IMR-90 (cell line): Measurements from ENCODE around the gene PLCG1. TPM values are rescaled to one million over a fixed set of nuclear protein-coding genes. Genes with fewer than 3 reads are reported as not detected.
A peak's percentile ranks its signal among the peaks of the same experiment; 100 is the strongest.

ENCODE experiments used
- ATAC-seq: fragments of 200-7000 bp; cut with Tn5 transposase; 2 replicates; pipeline ENCODE4 v1.9.1; 2020; ENCODE audit warnings: low read depth, mild to moderate bottlenecking, moderate library complexity
- BruUV-seq: library from RNA; stranded (reverse); fragments of 400-500 nt; replicated peaks from 2 replicates; lab custom pipeline; 2021; lab: Mats Ljungman, UMichigan
- CTCF ChIA-PET: fragments of 300-600 bp; formaldehyde crosslinking; extraction: SDS; loops from one replicate; lab custom pipeline; 2021; ENCODE audit warnings: antibody characterized with exemption; lab: Yijun Ruan, JAX
- POLR2A ChIA-PET: fragments of 300-600 bp; sonication (Branson Sonifier 250); formaldehyde crosslinking; loops from one replicate; lab custom pipeline; 2022; ENCODE audit warnings: antibody characterized with exemption; ENCODE audit not compliant: unreplicated experiment; lab: Charles Lee
- DNase-seq: peaks from one replicate; pipeline ENCODE4 v3.0.0; 2013
- H2AFZ ChIP-seq: replicated peaks from 2 replicates; pipeline ENCODE3; 2013; ENCODE audit warnings: low read length, mild to moderate bottlenecking; ENCODE audit not compliant: poor library complexity
- H2AK5ac ChIP-seq: 2 replicates; pipeline ENCODE4 v1.6.1; 2013; ENCODE audit warnings: low read depth, low read length, inconsistent platforms
- H2AK9ac ChIP-seq: replicated peaks from 2 replicates; pipeline ENCODE3; 2013; ENCODE audit warnings: mild to moderate bottlenecking, low read depth, low read length, moderate library complexity; ENCODE audit not compliant: poor library complexity
- H2BK120ac ChIP-seq: 2 replicates; pipeline ENCODE4 v1.6.1; 2013; ENCODE audit warnings: low read depth, low read length, inconsistent platforms
- H2BK15ac ChIP-seq: 3 replicates; pipeline ENCODE4 v1.6.1; 2013; ENCODE audit warnings: low read depth, low read length, inconsistent platforms
- H2BK20ac ChIP-seq: 2 replicates; pipeline ENCODE4 v1.6.1; 2013; ENCODE audit warnings: low read depth, mild to moderate bottlenecking, inconsistent platforms, low read length, moderate library complexity
- H2BK5ac ChIP-seq: 2 replicates; pipeline ENCODE4 v1.6.1; 2013; ENCODE audit warnings: mild to moderate bottlenecking, low read depth, low read length, inconsistent platforms; ENCODE audit not compliant: poor library complexity, severe bottlenecking
- H3K14ac ChIP-seq: replicated peaks from 2 replicates; pipeline ENCODE4 v1.6.1; 2013; ENCODE audit warnings: low read depth, low read length, inconsistent platforms
- H3K18ac ChIP-seq: 2 replicates; pipeline ENCODE4 v1.6.1; 2013; ENCODE audit warnings: low read depth, low read length, control low read depth
- H3K23ac ChIP-seq: 2 replicates; pipeline ENCODE4 v1.6.1; 2013; ENCODE audit warnings: low read depth, low read length, inconsistent platforms
- H3K27ac ChIP-seq: 2 replicates; pipeline ENCODE4 v1.5.1; 2013; ENCODE audit warnings: mild to moderate bottlenecking, control low read depth, low read length; ENCODE audit not compliant: insufficient read depth
- H3K27me3 ChIP-seq: 2 replicates; pipeline ENCODE4 v1.6.1; 2013; ENCODE audit warnings: low read length; ENCODE audit not compliant: control insufficient read depth, insufficient read depth
- H3K36me3 ChIP-seq: 2 replicates; pipeline ENCODE4 v1.6.1; 2013; ENCODE audit warnings: low read length, mixed read lengths; ENCODE audit not compliant: control insufficient read depth, insufficient read depth
- H3K4ac ChIP-seq: 2 replicates; pipeline ENCODE4 v1.6.1; 2013; ENCODE audit warnings: low read depth, low read length, inconsistent platforms
- H3K4me1 ChIP-seq: 2 replicates; pipeline ENCODE4 v1.6.1; 2013; ENCODE audit warnings: low read length, mixed read lengths; ENCODE audit not compliant: control insufficient read depth, insufficient read depth
- H3K4me2 ChIP-seq: 2 replicates; pipeline ENCODE4 v1.6.1; 2013; ENCODE audit warnings: low read depth, mild to moderate bottlenecking, control low read depth, low read length, moderate library complexity
- H3K4me3 ChIP-seq: 2 replicates; pipeline ENCODE4 v1.5.1; 2013; ENCODE audit warnings: low read depth, mild to moderate bottlenecking, control low read depth, low read length, moderate library complexity; ENCODE audit not compliant: insufficient read depth
- H3K56ac ChIP-seq: 2 replicates; pipeline ENCODE4 v1.6.1; 2013; ENCODE audit warnings: low read length, inconsistent platforms; ENCODE audit not compliant: insufficient read depth; ENCODE audit errors: extremely low read depth
- H3K79me1 ChIP-seq, 2 experiments: 2 replicates each; pipeline ENCODE4 v1.6.1; 2013; ENCODE audit warnings: low read length in 2 of 2, inconsistent platforms in 1 of 2, low read depth in 1 of 2
- H3K9ac ChIP-seq: 2 replicates; pipeline ENCODE4 v1.6.1; 2013; ENCODE audit warnings: low read depth, low read length, control low read depth
- H3K9me1 ChIP-seq: 2 replicates; pipeline ENCODE4 v1.6.1; 2013; ENCODE audit warnings: low read length, inconsistent platforms; ENCODE audit not compliant: insufficient read depth
- H3K9me3 ChIP-seq: 2 replicates; pipeline ENCODE4 v1.6.1; 2013; ENCODE audit warnings: low read length; ENCODE audit not compliant: control insufficient read depth, insufficient read depth
- H4K20me1 ChIP-seq: 2 replicates; pipeline ENCODE4 v1.6.1; 2013; ENCODE audit warnings: low read length, inconsistent platforms; ENCODE audit not compliant: insufficient read depth
- H4K5ac ChIP-seq: 2 replicates; pipeline ENCODE4 v1.6.1; 2013; ENCODE audit warnings: mild to moderate bottlenecking, low read depth, low read length, control low read depth
- H4K8ac ChIP-seq, 2 experiments: 2 replicates each; pipeline ENCODE4 v1.6.1; 2013; ENCODE audit warnings: low read depth in 2 of 2, low read length in 2 of 2, control low read depth in 1 of 2, inconsistent platforms in 1 of 2
- H4K91ac ChIP-seq: 2 replicates; pipeline ENCODE4 v1.6.1; 2013; ENCODE audit warnings: low read depth, low read length, inconsistent platforms; ENCODE audit not compliant: insufficient read depth
- BHLHE40 ChIP-seq: fragments of 150-350 bp; IDR thresholded peaks from 2 replicates; pipeline ENCODE4 v1.6.1; 2016; ENCODE audit warnings: mild to moderate bottlenecking, low read depth, low read length
- CEBPB ChIP-seq: IDR thresholded peaks from 2 replicates; pipeline ENCODE4 v1.6.1; 2012; ENCODE audit warnings: low read depth, low read length, improper control_type of control experiment
- CHD1 ChIP-seq: IDR thresholded peaks from 2 replicates; pipeline ENCODE4 v1.6.1; 2012; ENCODE audit warnings: low read depth, low read length, improper control_type of control experiment
- POLR2A ChIP-seq: IDR thresholded peaks from 2 replicates; pipeline ENCODE4 v1.6.1; 2012; ENCODE audit warnings: mild to moderate bottlenecking, low read depth, low read length
- RFX5 ChIP-seq: IDR thresholded peaks from 2 replicates; pipeline ENCODE4 v1.8.0; 2012; ENCODE audit warnings: low read depth, mild to moderate bottlenecking, low read length, moderate library complexity
- WGBS, 2 experiments: methylation state at CpG; one replicate each; pipeline versions ENCODE4 v1.1.5 to v1.1.7; 2013; ENCODE audit warnings: missing lambda C conversion rate in 2 of 2; ENCODE audit not compliant: insufficient read length in 1 of 2; ENCODE audit errors: extremely low coverage in 2 of 2; 5-methylcytosine and 5-hydroxymethylcytosine counted together
- dilution Hi-C: fragments of 300-500 bp; cut with HindIII; formaldehyde crosslinking; loops from one replicate; pipeline ENCODE4 v1.14.3; 2018; ENCODE audit warnings: low sequenced_read_pairs; ENCODE audit not compliant: unreplicated experiment
- in situ Hi-C: fragments of 300-500 bp; cut with MboI; formaldehyde crosslinking; loops from 3 replicates; pipeline ENCODE4 v1.14.3; 2019; ENCODE audit warnings: low sequenced_read_pairs, inconsistent platforms, mixed read lengths
- intact Hi-C: fragments of 100-400 bp; cut with micrococcal nuclease; formaldehyde crosslinking; loops from 2 replicates; pipeline ENCODE4 v1.10.0; 2022
- polyA plus RNA-seq, 3 experiments: library from polyadenylated mRNA; depleted of rRNA; stranded (reverse); fragments of >200 nt; gene quantifications; 2 replicates each; pipeline ENCODE4 v1.2.3, GENCODE V29; 2012; ENCODE audit warnings: low replicate concordance in 1 of 3
- total RNA-seq: library from RNA; depleted of rRNA; stranded (reverse); fragments of >200 nt; gene quantifications from 2 replicates; pipeline ENCODE4 v1.2.3, GENCODE V29; 2012

The PLCG1 gene
- total and polyA plus RNA-seq, 2 of the 4 experiments (the other 2 are of a cell fraction): 59.1 to 69.1 TPM

- H2BK120ac ChIP-seq: no peak overlapping the region
- H3K27ac ChIP-seq: no peak overlapping the region
- no peak overlapping the region for H4K8ac ChIP-seq
- no peaks in the 10 kb centered on the region; the same call in 1 of the 2 replicates for H3K9me1 ChIP-seq
- H4K5ac ChIP-seq: no peak overlapping the region
- H4K91ac ChIP-seq: no peak overlapping the region
- H3K4me2 ChIP-seq: no peak overlapping the region
- H3K79me1 ChIP-seq: peaks cover 7 to 37% of the 10 kb centered on the region in 2 experiments; a peak in 3 of 4 replicates
- no TSS peak for BruUV-seq
- no peak overlapping the region for H2AFZ ChIP-seq
- no peak overlapping the region for H2BK20ac ChIP-seq
- H3K36me3 ChIP-seq: no peaks in the 10 kb centered on the region
- H3K18ac ChIP-seq: no peak overlapping the region
- peaks cover 5% of the 10 kb centered on the region for H3K4me1 ChIP-seq
- no peaks in the 10 kb centered on the region for H3K9me3 ChIP-seq
- in situ Hi-C loops (no loop called here), intact Hi-C loops (no loop called here), dilution Hi-C loops (no loop called here)
- H3K4ac ChIP-seq: no peak overlapping the region
- no peak overlapping the region for H3K14ac ChIP-seq
- peak; percentile 98 for ATAC-seq
- H3K56ac ChIP-seq: no peak overlapping the region
- CTCF ChIA-PET: no interaction called here
- peak; percentile 48 for DNase-seq
- POLR2A ChIA-PET: interaction anchor here (0.6 kb wide), 1 partner anchor 290 kb away, joined by 10 read pairs; no protein-coding TSS in a partner anchor
- H3K9ac ChIP-seq: no peak overlapping the region
- no peaks in the 10 kb centered on the region for H3K27me3 ChIP-seq
- no peak overlapping the region for H2BK15ac ChIP-seq
- no peak overlapping the region for H3K4me3 ChIP-seq
- TF ChIP-seq BHLHE40: no peak
- TF ChIP-seq RFX5: 0 out of 2 replicates have a peak, but pooled peaks have one; percentile 16
- TF ChIP-seq CHD1: no peak
- TF ChIP-seq CEBPB: no peak
- TF ChIP-seq POLR2A: no peak
- no peak overlapping the region for H2AK5ac ChIP-seq
- H4K20me1 ChIP-seq: peaks cover 13% of the 10 kb centered on the region; the same call in 1 of the 2 replicates
- no peak overlapping the region for H2AK9ac ChIP-seq
- WGBS, 2 experiments: no CpG with 5 or more reads among the region's 1 CpG
- H2BK5ac ChIP-seq: no peak overlapping the region
- no peak overlapping the region for H3K23ac ChIP-seq
Observed at GRCh38 chr20:41213150-41213820, 75.9 kb downstream of the PLCG1 start.
